OCI-LY7 (cell line): ENCODE measurements around the gene MAP1LC3B. TPM values are rescaled to one million over a fixed set of nuclear protein-coding genes. Genes with fewer than 3 reads are reported as not detected.

Experiments used
- BruUV-seq: library from RNA; stranded (reverse); fragments of 400-500 nt; replicated peaks from 2 replicates; lab custom pipeline; 2021; lab: Mats Ljungman, UMichigan
- CTCF ChIA-PET: fragments of 300-600 bp; sonication (Branson Sonifier 250); formaldehyde crosslinking; loops from one replicate; lab custom pipeline; 2022; ENCODE audit warnings: antibody characterized with exemption; ENCODE audit not compliant: unreplicated experiment; lab: Charles Lee
- POLR2A ChIA-PET: fragments of 300-600 bp; sonication (Branson Sonifier 250); formaldehyde crosslinking; loops from one replicate; lab custom pipeline; 2022; ENCODE audit warnings: antibody characterized with exemption; lab: Charles Lee
- DNase-seq: peaks from one replicate; pipeline ENCODE4 v3.0.0-alpha.2; 2015; ENCODE audit warnings: low spot score
- H2AFZ ChIP-seq: fragments of 200-600 bp; sonication (generic), shearing (Covaris generic); 2 replicates; pipeline ENCODE4 v1.6.1; 2014; ENCODE audit warnings: mild to moderate bottlenecking, antibody characterized with exemption, low read length, moderate library complexity
- H3K27ac ChIP-seq: fragments of 200-600 bp; sonication (generic); 2 replicates; pipeline ENCODE4 v1.5.1; 2014; ENCODE audit warnings: mixed run types, low read depth, mild to moderate bottlenecking, moderate library complexity, low read length, inconsistent platforms; ENCODE audit not compliant: poor library complexity, severe bottlenecking
- H3K36me3 ChIP-seq: fragments of 200-600 bp; sonication (generic); 2 replicates; pipeline ENCODE4 v1.6.1; 2014; ENCODE audit warnings: mild to moderate bottlenecking, antibody characterized with exemption, low read length, moderate library complexity, mixed read lengths; ENCODE audit not compliant: insufficient read depth
- H3K4me1 ChIP-seq: fragments of 200-600 bp; sonication (generic); 2 replicates; pipeline ENCODE4 v1.5.1; 2014; ENCODE audit warnings: mild to moderate bottlenecking, low read length; ENCODE audit not compliant: insufficient read depth, poor library complexity, severe bottlenecking
- H3K4me2 ChIP-seq: fragments of 200-600 bp; sonication (generic); 2 replicates; pipeline ENCODE4 v1.6.1; 2014; ENCODE audit warnings: mild to moderate bottlenecking, low read length
- H3K4me3 ChIP-seq: fragments of 200-600 bp; sonication (generic); 2 replicates; pipeline ENCODE4 v1.5.1; 2014; ENCODE audit warnings: mild to moderate bottlenecking, low read depth, low read length; ENCODE audit not compliant: poor library complexity, severe bottlenecking
- H3K79me2 ChIP-seq: fragments of 200-600 bp; sonication (generic); 2 replicates; pipeline ENCODE4 v1.6.1; 2016; ENCODE audit warnings: low read depth, mild to moderate bottlenecking, low read length, moderate library complexity, mixed read lengths; ENCODE audit not compliant: insufficient read depth
- H3K9me2 ChIP-seq: fragments of 200-600 bp; sonication (generic); 2 replicates; pipeline ENCODE4 v1.6.1; 2016; ENCODE audit warnings: mild to moderate bottlenecking, low read length, mixed read lengths; ENCODE audit not compliant: insufficient read depth
- H3K9me3 ChIP-seq: fragments of 200-600 bp; sonication (generic); 2 replicates; pipeline ENCODE4 v1.6.1; 2014; ENCODE audit warnings: mild to moderate bottlenecking, mixed run types, low read length, mixed read lengths
- H4K20me1 ChIP-seq: fragments of 200-600 bp; sonication (generic); 2 replicates; pipeline ENCODE4 v1.6.1; 2014; ENCODE audit warnings: mild to moderate bottlenecking, antibody characterized with exemption, low read length, moderate library complexity, mixed read lengths; ENCODE audit not compliant: insufficient read depth
- EZH2phosphoT487 ChIP-seq: fragments of 200-600 bp; sonication (generic); IDR thresholded peaks from 2 replicates; pipeline ENCODE4 v1.6.1; 2018; ENCODE audit warnings: low read depth, borderline replicate concordance, mild to moderate bottlenecking, mixed run types, antibody characterized with exemption, low read length, moderate library complexity, mixed read lengths
- intact Hi-C: fragments of 100-400 bp; cut with micrococcal nuclease; formaldehyde crosslinking; loops from one replicate; pipeline ENCODE4 v1.10.0; 2022; ENCODE audit not compliant: unreplicated experiment
- total RNA-seq, 2 experiments: library from RNA; depleted of rRNA in 1 of 2; stranded (reverse); fragments of >200 nt in 1 of 2; shearing (Covaris generic) in 1 of 2; gene quantifications; 2 replicates each; pipeline ENCODE4 v1.2.3, GENCODE V29; 2014 to 2022
- TF ChIP-seq, protein P1 (sequence below): fragments of 200-600 bp; sonication (generic); conservative IDR thresholded peaks from 2 replicates; pipeline ENCODE4 v1.5.1; 2014; ENCODE audit warnings: mild to moderate bottlenecking, antibody characterized with exemption, low read length, moderate library complexity, mixed read lengths

Gene MAP1LC3B
- total RNA-seq, 2 experiments from 2014 or later, result 15.3 to 43.8 TPM

GRCh38 chr16:87443016-87443415 is 50.9 kb downstream of the MAP1LC3B start:
- TF ChIP-seq, protein P1, sequence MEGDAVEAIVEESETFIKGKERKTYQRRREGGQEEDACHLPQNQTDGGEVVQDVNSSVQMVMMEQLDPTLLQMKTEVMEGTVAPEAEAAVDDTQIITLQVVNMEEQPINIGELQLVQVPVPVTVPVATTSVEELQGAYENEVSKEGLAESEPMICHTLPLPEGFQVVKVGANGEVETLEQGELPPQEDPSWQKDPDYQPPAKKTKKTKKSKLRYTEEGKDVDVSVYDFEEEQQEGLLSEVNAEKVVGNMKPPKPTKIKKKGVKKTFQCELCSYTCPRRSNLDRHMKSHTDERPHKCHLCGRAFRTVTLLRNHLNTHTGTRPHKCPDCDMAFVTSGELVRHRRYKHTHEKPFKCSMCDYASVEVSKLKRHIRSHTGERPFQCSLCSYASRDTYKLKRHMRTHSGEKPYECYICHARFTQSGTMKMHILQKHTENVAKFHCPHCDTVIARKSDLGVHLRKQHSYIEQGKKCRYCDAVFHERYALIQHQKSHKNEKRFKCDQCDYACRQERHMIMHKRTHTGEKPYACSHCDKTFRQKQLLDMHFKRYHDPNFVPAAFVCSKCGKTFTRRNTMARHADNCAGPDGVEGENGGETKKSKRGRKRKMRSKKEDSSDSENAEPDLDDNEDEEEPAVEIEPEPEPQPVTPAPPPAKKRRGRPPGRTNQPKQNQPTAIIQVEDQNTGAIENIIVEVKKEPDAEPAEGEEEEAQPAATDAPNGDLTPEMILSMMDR, result no peak
- no peak for TF ChIP-seq EZH2phosphoT487
- CTCF ChIA-PET, result no interaction called here

DNA sequence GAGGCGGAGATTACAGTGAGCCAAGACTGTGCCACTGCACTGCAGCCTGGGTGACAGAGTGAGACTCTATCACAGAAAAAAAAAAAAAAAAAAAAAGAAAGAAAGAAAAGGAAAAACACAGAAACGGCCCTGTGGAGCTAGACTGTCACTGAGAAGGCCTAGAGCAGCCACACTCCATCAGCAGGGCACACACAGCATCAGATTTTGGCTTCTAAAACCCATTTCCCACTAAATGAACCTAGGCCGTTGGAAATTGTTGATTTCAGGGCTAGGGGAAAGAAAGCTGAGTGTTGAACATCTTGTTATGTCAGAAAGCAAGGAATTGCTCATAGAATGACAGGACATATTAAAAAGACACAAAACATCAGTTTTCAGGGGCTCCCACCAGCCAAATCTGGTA is 51.8 kb downstream of the MAP1LC3B start:
- Histone ChIP-seq H3K4me2 (no peak overlapping the region), H3K36me3 (peaks cover 34% of the 10 kb centered on the region), H3K9me2 (no peaks in the 10 kb centered on the region), H2AFZ (no peak overlapping the region), H3K9me3 (no peaks in the 10 kb centered on the region), H3K79me2 (no peaks in the 10 kb centered on the region), H3K4me1 (no peaks in the 10 kb centered on the region), H3K27ac (no peak overlapping the region), H3K4me3 (no peak overlapping the region), H4K20me1 (no peaks in the 10 kb centered on the region)
- ChIA-PET CTCF (no interaction called here), POLR2A (interaction anchor here (0.8 to 1.3 kb wide), 2 partner anchors 10 to 20 kb away, joined by 3 to 5 read pairs; no protein-coding TSS in a partner anchor)
- no TSS peak for BruUV-seq
- DNase-seq, result no peak
- TF ChIP-seq, protein P1, result no peak
- no peak for TF ChIP-seq EZH2phosphoT487
- intact Hi-C loops, result no loop called here

More at GRCh38 chr16:87443016-87443415, 50.9 kb downstream of the MAP1LC3B start:
- DNase-seq, result no peak
- peaks cover 25% of the 10 kb centered on the region for H3K36me3 ChIP-seq
- H3K4me3 ChIP-seq, result no peak overlapping the region
- no peak overlapping the region for H3K4me2 ChIP-seq
- intact Hi-C loops, result no loop called here
- no peaks in the 10 kb centered on the region for H3K9me2 ChIP-seq
- H3K9me3 ChIP-seq, result no peaks in the 10 kb centered on the region
- BruUV-seq, result no TSS peak
- POLR2A ChIA-PET, result no interaction called here
- no peaks in the 10 kb centered on the region for H4K20me1 ChIP-seq
- no peaks in the 10 kb centered on the region for H3K4me1 ChIP-seq
- no peaks in the 10 kb centered on the region for H3K79me2 ChIP-seq
- H2AFZ ChIP-seq, result no peak overlapping the region
- no peak overlapping the region for H3K27ac ChIP-seq

DNA sequence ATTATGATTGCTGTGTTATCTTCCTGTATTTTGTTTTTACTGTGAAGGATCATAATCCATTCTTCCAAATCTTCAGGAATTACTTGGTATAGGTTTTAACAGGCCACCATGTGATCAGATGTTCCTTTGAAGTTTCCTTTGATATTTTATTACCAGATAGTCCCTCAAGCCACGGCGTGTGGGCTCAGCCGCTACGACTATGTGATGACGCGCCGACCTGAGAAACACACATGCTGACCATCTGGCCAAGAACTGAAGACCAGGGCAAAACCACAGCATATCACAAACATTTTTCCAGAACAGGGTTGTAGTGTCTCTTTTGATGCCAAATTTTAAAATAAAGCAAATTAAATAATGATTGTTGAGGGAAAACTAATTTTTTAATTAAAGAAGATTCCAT is 53.4 kb downstream of the MAP1LC3B start:
- ChIA-PET POLR2A (no interaction called here), CTCF (no interaction called here)
- H2AFZ ChIP-seq, result no peak overlapping the region
- H3K36me3 ChIP-seq, result peaks cover 35% of the 10 kb centered on the region
- H3K4me3 ChIP-seq, result no peak overlapping the region
- H3K4me2 ChIP-seq, result no peak overlapping the region
- no peaks in the 10 kb centered on the region for H3K4me1 ChIP-seq
- no peak for DNase-seq
- no peak overlapping the region for H3K27ac ChIP-seq
- H3K79me2 ChIP-seq, result no peaks in the 10 kb centered on the region
- BruUV-seq, result no TSS peak
- TF ChIP-seq EZH2phosphoT487, result no peak
- TF ChIP-seq, protein P1, result no peak
- H3K9me3 ChIP-seq, result no peaks in the 10 kb centered on the region
- H3K9me2 ChIP-seq, result no peaks in the 10 kb centered on the region
- intact Hi-C loops, result no loop called here
- H4K20me1 ChIP-seq, result no peaks in the 10 kb centered on the region
